ENCODE measurements around the gene CRYGN. TPM values are rescaled to one million over a fixed set of nuclear protein-coding genes. Genes with fewer than 3 reads are reported as not detected.

Gene CRYGN
- polyA plus RNA-seq, 1 of the 3 experiments (the other 2 are of a cell fraction), result not detected

DNA sequence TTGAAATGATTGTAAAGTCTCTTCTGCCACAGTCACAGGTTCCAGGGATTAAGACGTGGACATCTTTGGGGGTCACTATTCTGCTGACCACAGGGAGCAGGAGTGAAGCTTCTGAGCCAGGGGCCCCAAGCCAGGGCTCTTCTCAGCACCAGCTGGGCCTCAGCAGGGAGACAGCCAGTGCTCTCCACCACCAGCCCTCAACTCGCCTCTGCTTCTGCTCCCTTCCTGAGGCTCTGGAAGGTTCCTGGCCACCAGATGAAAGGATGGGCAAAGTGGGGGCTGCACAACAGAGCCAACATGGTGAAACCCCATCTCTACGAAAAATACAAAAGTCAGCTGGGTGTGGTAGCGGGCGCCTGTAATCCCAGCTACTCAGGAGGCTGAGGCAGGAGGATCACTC, 11.2 kb upstream of the CRYGN start:
- Histone ChIP-seq H3F3A (replicated peaks; ENCODE audit: insufficient read depth) (no peaks in the 10 kb centered on the region), H3K9me3 (no peaks in the 10 kb centered on the region), H2AFZ (ENCODE audit: low read depth) (no peak overlapping the region), H3K36me3 (replicated peaks in 1 of 2; ENCODE audit: control insufficient read depth in 1 of 2, insufficient read depth in 2 of 2, low read length in 1 of 2) (no peaks in the 10 kb centered on the region), H3K4me3 (ENCODE audit: low read depth in 2 of 2, low read length in 1 of 2) (no peak overlapping the region), H3K27ac (ENCODE audit: low read depth in 2 of 2, low read length in 1 of 2) (no peak overlapping the region), H3K4me1 (ENCODE audit: control insufficient read depth in 1 of 2, insufficient read depth in 2 of 2, low read depth in 1 of 2, low read length in 1 of 2) (no peaks in the 10 kb centered on the region; a peak in 1 of 4 replicates), H3K27me3 (ENCODE audit: insufficient read depth) (no peaks in the 10 kb centered on the region), H3K9me2 (no peaks in the 10 kb centered on the region), H4K20me1 (ENCODE audit: insufficient read depth) (no peaks in the 10 kb centered on the region), H3K9ac (no peak overlapping the region), H3K79me2 (ENCODE audit: insufficient read depth) (no peaks in the 10 kb centered on the region), H3K4me2 (no peak overlapping the region)
- POLR2A ChIA-PET, result no interaction called here
- TF ChIP-seq NFIC (IDR thresholded peaks at IDR 0.05; ENCODE audit: borderline replicate concordance), result no peak
- no peak for TF ChIP-seq MAX (IDR thresholded peaks at IDR 0.05; ENCODE audit: low read depth)
- TF ChIP-seq CHD2 (IDR thresholded peaks at IDR 0.05; ENCODE audit: low read length, partially characterized antibody), result no peak
- TF ChIP-seq, protein P1, sequence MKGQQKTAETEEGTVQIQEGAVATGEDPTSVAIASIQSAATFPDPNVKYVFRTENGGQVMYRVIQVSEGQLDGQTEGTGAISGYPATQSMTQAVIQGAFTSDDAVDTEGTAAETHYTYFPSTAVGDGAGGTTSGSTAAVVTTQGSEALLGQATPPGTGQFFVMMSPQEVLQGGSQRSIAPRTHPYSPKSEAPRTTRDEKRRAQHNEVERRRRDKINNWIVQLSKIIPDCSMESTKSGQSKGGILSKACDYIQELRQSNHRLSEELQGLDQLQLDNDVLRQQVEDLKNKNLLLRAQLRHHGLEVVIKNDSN (IDR thresholded peaks at IDR 0.05; ENCODE audit: borderline replicate concordance, low read depth), result no peak
- no peak for TF ChIP-seq NRF1 (IDR thresholded peaks at IDR 0.05; ENCODE audit: low read depth, low read length)
- no peak for TF ChIP-seq RFX5 (IDR thresholded peaks at IDR 0.05; ENCODE audit: low read length)
- no peak for TF ChIP-seq SIN3A (IDR thresholded peaks at IDR 0.05; ENCODE audit: borderline replicate concordance, low read depth, low read length)
- no peak for TF ChIP-seq CTCF (IDR thresholded peaks at IDR 0.05)
- TF ChIP-seq, protein P2, sequence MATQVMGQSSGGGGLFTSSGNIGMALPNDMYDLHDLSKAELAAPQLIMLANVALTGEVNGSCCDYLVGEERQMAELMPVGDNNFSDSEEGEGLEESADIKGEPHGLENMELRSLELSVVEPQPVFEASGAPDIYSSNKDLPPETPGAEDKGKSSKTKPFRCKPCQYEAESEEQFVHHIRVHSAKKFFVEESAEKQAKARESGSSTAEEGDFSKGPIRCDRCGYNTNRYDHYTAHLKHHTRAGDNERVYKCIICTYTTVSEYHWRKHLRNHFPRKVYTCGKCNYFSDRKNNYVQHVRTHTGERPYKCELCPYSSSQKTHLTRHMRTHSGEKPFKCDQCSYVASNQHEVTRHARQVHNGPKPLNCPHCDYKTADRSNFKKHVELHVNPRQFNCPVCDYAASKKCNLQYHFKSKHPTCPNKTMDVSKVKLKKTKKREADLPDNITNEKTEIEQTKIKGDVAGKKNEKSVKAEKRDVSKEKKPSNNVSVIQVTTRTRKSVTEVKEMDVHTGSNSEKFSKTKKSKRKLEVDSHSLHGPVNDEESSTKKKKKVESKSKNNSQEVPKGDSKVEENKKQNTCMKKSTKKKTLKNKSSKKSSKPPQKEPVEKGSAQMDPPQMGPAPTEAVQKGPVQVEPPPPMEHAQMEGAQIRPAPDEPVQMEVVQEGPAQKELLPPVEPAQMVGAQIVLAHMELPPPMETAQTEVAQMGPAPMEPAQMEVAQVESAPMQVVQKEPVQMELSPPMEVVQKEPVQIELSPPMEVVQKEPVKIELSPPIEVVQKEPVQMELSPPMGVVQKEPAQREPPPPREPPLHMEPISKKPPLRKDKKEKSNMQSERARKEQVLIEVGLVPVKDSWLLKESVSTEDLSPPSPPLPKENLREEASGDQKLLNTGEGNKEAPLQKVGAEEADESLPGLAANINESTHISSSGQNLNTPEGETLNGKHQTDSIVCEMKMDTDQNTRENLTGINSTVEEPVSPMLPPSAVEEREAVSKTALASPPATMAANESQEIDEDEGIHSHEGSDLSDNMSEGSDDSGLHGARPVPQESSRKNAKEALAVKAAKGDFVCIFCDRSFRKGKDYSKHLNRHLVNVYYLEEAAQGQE (IDR thresholded peaks at IDR 0.05; ENCODE audit: low read depth, low read length), result no peak
- no peak for TF ChIP-seq IRF3 (IDR thresholded peaks at IDR 0.05; ENCODE audit: low read depth, low read length)
- no peak for TF ChIP-seq EP300 (IDR thresholded peaks at IDR 0.05; ENCODE audit: borderline replicate concordance in 1 of 2, low read depth in 1 of 2, low read length in 1 of 2)
- TF ChIP-seq RAD21 (IDR thresholded peaks at IDR 0.05; ENCODE audit: low read length), result no peak
- 84% methylated on average over 5 of the region's 5 CpGs for WGBS (ENCODE audit: low lambda C conversion rate)
- CTCF ChIA-PET, result interaction anchor here (0.8 to 7.5 kb wide), 5 partner anchors 13 to 137 kb away, joined by 3 to 126 read pairs (median 5); partner anchors contain the start of gene CRYGN
- DNase-seq, result no peak

Measured in SK-N-SH (cell line).